GM12878 (cell line): Measurements from ENCODE around the gene ADCY6. TPM values are rescaled to one million over a fixed set of nuclear protein-coding genes. Genes with fewer than 3 reads are reported as not detected.

Experiments
- ATAC-seq: fragments of 200-7000 bp; cut with Tn5 transposase; 3 replicates; pipeline ENCODE4 v1.9.1; 2020; ENCODE audit warnings: mild to moderate bottlenecking, moderate library complexity
- BruUV-seq: library from RNA; stranded (reverse); fragments of 400-500 nt; replicated peaks from 2 replicates; lab custom pipeline; 2021; lab: Mats Ljungman, UMichigan
- CTCF ChIA-PET: fragments of 300-600 bp; sonication (Branson Sonifier 250); formaldehyde crosslinking; extraction: SDS; loops from one replicate; lab custom pipeline; 2021; ENCODE audit warnings: inconsistent platforms; lab: Yijun Ruan, JAX
- POLR2A ChIA-PET: fragments of 350-600 bp; formaldehyde crosslinking; extraction: SDS; loops from one replicate; lab custom pipeline; 2021; ENCODE audit warnings: inconsistent platforms; lab: Charles Lee
- RAD21 ChIA-PET: fragments of 300-600 bp; sonication (Branson Sonifier 250); formaldehyde crosslinking; loops from one replicate; lab custom pipeline; 2023; ENCODE audit warnings: antibody characterized with exemption; ENCODE audit not compliant: unreplicated experiment; lab: Charles Lee
- SMC1A ChIA-PET: fragments of 300-600 bp; sonication (Branson Sonifier 250); formaldehyde crosslinking; loops from one replicate; lab custom pipeline; 2023; ENCODE audit not compliant: unreplicated experiment, uncharacterized antibody; lab: Charles Lee
- DNase-seq: peaks from one replicate; pipeline ENCODE4 v3.0.0-alpha.2; 2011; ENCODE audit warnings: low read depth, low spot score
- FAIRE-seq: peaks from 3 replicates; lab custom pipeline; 2011; peaks lifted over from hg19 to GRCh38; lab: Jason Lieb, UNC
- H2AFZ ChIP-seq: 2 replicates; pipeline ENCODE4 v1.6.0; 2011; ENCODE audit warnings: low read depth, low read length, control low read depth; ENCODE audit not compliant: control insufficient read depth
- H3K27ac ChIP-seq: 2 replicates; pipeline ENCODE4 v1.5.1; 2011; ENCODE audit warnings: control low read depth; ENCODE audit not compliant: control insufficient read depth, insufficient read depth
- H3K27me3 ChIP-seq, 2 experiments: replicated peaks in 1 of 2; 2 replicates each; pipeline versions ENCODE4 v1.6.0 to v1.6.1; 2011; ENCODE audit warnings: low read length in 1 of 2; ENCODE audit not compliant: control insufficient read depth in 2 of 2, insufficient read depth in 2 of 2
- H3K36me3 ChIP-seq, 2 experiments: 2 replicates each; pipeline ENCODE4 v1.5.1; 2011; ENCODE audit warnings: low read length in 1 of 2; ENCODE audit not compliant: control insufficient read depth in 2 of 2, insufficient read depth in 2 of 2
- H3K4me1 ChIP-seq: 2 replicates; pipeline ENCODE4 v1.6.1; 2011; ENCODE audit warnings: mild to moderate bottlenecking, low read length, moderate library complexity, mixed read lengths; ENCODE audit not compliant: control insufficient read depth, insufficient read depth
- H3K4me2 ChIP-seq: 2 replicates; pipeline ENCODE4 v1.6.0; 2011; ENCODE audit warnings: control low read depth; ENCODE audit not compliant: control insufficient read depth, insufficient read depth
- H3K4me3 ChIP-seq: fragments of 200-600 bp; sonication (generic); 2 replicates; pipeline ENCODE4 v1.5.1; 2016
- H3K79me2 ChIP-seq: 2 replicates; pipeline ENCODE4 v1.6.0; 2011; ENCODE audit warnings: low read length; ENCODE audit not compliant: control insufficient read depth, insufficient read depth
- H3K9ac ChIP-seq: 2 replicates; pipeline ENCODE4 v1.8.0; 2011; ENCODE audit warnings: low read length, control low read depth, mixed read lengths; ENCODE audit not compliant: control insufficient read depth, insufficient read depth
- H3K9me3 ChIP-seq: replicated peaks from 3 replicates; pipeline ENCODE4 v1.5.1; 2011; ENCODE audit warnings: mild to moderate bottlenecking, low read length; ENCODE audit not compliant: control insufficient read depth, insufficient read depth
- H4K20me1 ChIP-seq: 2 replicates; pipeline ENCODE4 v1.6.0; 2011; ENCODE audit not compliant: control insufficient read depth, insufficient read depth
- BMI1 ChIP-seq: fragments of 450-650 bp; IDR thresholded peaks from 2 replicates; pipeline ENCODE4 v1.6.1; 2016; ENCODE audit warnings: mild to moderate bottlenecking, moderate library complexity, borderline replicate concordance
- CHD2 ChIP-seq: IDR thresholded peaks from 2 replicates; pipeline ENCODE4 v1.6.1; 2011; ENCODE audit warnings: low read depth, low read length, improper control_type of control experiment, borderline replicate concordance
- EGR1 ChIP-seq, 2 experiments: IDR thresholded peaks; 1 replicate in 1 of 2; 2 replicates in 1 of 2; pipeline ENCODE4 v1.6.1; 2011 to 2012; ENCODE audit warnings: low read depth in 2 of 2, low read length in 2 of 2, borderline replicate concordance in 1 of 2, mild to moderate bottlenecking in 1 of 2, moderate library complexity in 1 of 2
- GATAD2B ChIP-seq: fragments of 450-650 bp; conservative IDR thresholded peaks from 2 replicates; pipeline ENCODE4 v1.6.1; 2017; ENCODE audit warnings: low read depth, mild to moderate bottlenecking, moderate library complexity
- IKZF2 ChIP-seq, 2 experiments: fragments of 450-650 bp; IDR thresholded peaks; 2 replicates each; pipeline ENCODE4 v1.6.1; 2017; ENCODE audit warnings: mild to moderate bottlenecking in 2 of 2, moderate library complexity in 2 of 2
- MEF2A ChIP-seq: IDR thresholded peaks from 2 replicates; pipeline ENCODE4 v1.6.1; 2011; ENCODE audit warnings: low read depth, mild to moderate bottlenecking, low read length, moderate library complexity; ENCODE audit not compliant: insufficient read depth
- NBN ChIP-seq: fragments of 450-650 bp; IDR thresholded peaks from 2 replicates; pipeline ENCODE4 v1.6.1; 2016
- WGBS: methylation state at CpG from one replicate; pipeline ENCODE4 v1.1.6; 2016; ENCODE audit warnings: low lambda C conversion rate; ENCODE audit not compliant: insufficient replicate concordance, insufficient coverage; ENCODE audit errors: missing lambda C conversion rate; 5-methylcytosine and 5-hydroxymethylcytosine counted together
- in situ Hi-C: fragments of 300-500 bp; cut with MboI; formaldehyde crosslinking; loops from 9 replicates; pipeline ENCODE4 v1.14.3; 2018; ENCODE audit warnings: mixed read lengths
- intact Hi-C: fragments of 100-400 bp; cut with micrococcal nuclease; formaldehyde crosslinking; loops from one replicate; pipeline ENCODE4 v1.14.2; 2022; ENCODE audit not compliant: unreplicated experiment
- polyA plus RNA-seq, 11 experiments: library from polyadenylated mRNA; depleted of rRNA in 4 of 11; unstranded in 6 of 11; stranded (reverse) in 5 of 11; fragments of >200 nt; fragmentation: Nextera tagmentation in 4 of 11; fragmentation: Illumina TruSeq in 1 of 11; extraction: Ambion mirVana in 4 of 11; extraction: Trizol in 1 of 11; gene quantifications; 1 replicate in 1 of 11; 2 replicates in 10 of 11; pipeline versions ENCODE4 v1.2.1 to v1.2.3, GENCODE V29; 2011 to 2016; ENCODE audit warnings: inconsistent platforms in 2 of 11, missing spikeins in 2 of 11, low read depth in 1 of 11
- total RNA-seq, 4 experiments: library from RNA; depleted of rRNA in 3 of 4; stranded (reverse); fragments of >200 nt in 3 of 4; fragmentation: Illumina TruSeq in 1 of 4; extraction: Trizol in 1 of 4; gene quantifications; 2 replicates each; pipeline versions ENCODE4 v1.2.1 to v1.2.3, GENCODE V29; 2013 to 2021
- TF ChIP-seq, protein P1 (sequence below): fragments of 450-650 bp; IDR thresholded peaks from 2 replicates; pipeline ENCODE4 v1.6.1; 2016; ENCODE audit warnings: mild to moderate bottlenecking
- TF ChIP-seq, protein P2 (sequence below): fragments of 450-650 bp; IDR thresholded peaks from 2 replicates; pipeline ENCODE4 v1.6.1; 2017; ENCODE audit warnings: low read depth, mild to moderate bottlenecking, moderate library complexity
- TF ChIP-seq, protein P3 (sequence below): IDR thresholded peaks from 2 replicates; pipeline ENCODE4 v1.6.1; 2011; ENCODE audit warnings: borderline replicate concordance, low read depth, mild to moderate bottlenecking, moderate library complexity, mixed read lengths, low read length; ENCODE audit not compliant: insufficient read depth; ENCODE audit errors: extremely low read length
- TF ChIP-seq, protein P4 (sequence below): fragments of 450-650 bp; IDR thresholded peaks from 2 replicates; pipeline ENCODE4 v1.6.1; 2016; ENCODE audit warnings: mild to moderate bottlenecking, moderate library complexity, borderline replicate concordance
- TF ChIP-seq, protein P5 (sequence below): IDR thresholded peaks from 2 replicates; pipeline ENCODE4 v1.6.1; 2011; ENCODE audit warnings: low read depth, mild to moderate bottlenecking, low read length, moderate library complexity, borderline replicate concordance; ENCODE audit errors: extremely low read depth

Gene ADCY6
- total and polyA plus RNA-seq, 10 of the 15 experiments (the other 5 are each of a cell fraction or from before 2014, with no cell fraction given) = 0.03 to 2.0 (median 0.14) TPM; not detected in 1

DNA sequence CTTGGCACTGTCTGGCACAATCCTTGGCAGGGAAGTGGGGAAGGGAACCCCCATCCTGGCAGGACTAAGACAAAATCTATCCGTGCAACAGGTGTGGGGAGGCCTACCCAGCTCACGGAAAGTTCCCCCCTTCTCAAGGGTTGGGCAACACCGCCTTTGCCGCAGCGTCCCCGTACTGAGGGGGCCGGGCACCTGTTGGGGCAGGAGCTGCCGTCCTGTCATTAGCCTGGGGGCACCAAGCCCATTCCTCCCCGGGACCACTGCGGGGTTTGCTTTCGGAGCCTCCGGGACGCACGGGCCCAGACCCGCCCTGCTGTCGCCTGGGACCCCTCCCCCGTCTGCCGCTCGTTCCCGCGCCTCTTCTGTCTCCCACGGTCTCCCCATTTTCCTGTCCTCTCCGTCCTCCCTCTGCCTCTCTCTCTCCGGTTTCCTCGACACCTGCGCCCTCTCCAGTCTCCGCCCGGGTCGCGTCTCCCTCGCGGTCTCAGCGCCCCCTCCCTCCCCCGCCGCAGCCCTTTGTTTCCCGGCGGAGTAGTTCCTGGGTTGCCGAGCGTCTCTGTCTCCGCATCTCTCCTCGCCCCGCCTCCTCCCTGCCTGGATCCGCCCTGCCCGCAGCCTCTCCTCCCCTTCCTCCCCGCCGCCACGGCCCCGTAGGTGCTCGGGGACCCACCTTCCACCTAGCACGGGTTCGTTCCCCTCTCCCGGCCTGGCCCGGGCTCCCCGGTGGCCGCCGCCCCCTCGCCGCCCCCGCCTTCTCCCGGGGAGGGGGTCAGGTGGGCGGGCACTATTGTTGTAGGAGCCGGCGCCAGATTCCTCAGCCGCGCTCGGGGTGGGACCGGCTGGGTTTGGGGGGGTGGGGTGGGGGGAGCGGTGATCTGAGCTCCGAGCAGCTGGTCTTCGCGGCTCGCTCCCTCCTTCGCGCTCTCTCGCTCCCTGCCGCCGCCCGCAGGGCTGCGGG lies 29.3 kb upstream of the ADCY6 start, which contains the start of gene CACNB3:
Gene CACNB3, plus strand, starts transcription at position 624 of the 958 bp plus-strand sequence. CDS start 434 bp downstream, outside the sequence.
- in situ Hi-C loops = no loop called here
- no TSS peak for BruUV-seq
- SMC1A ChIA-PET = no interaction called here
- Histone ChIP-seq H3K4me2 (peak within 1 kb of the TSS; percentile 94), H3K9ac (no peak within 1 kb of the TSS; the same call in 1 of the 2 replicates), H3K27ac (no peak within 1 kb of the TSS), H3K9me3 (no peaks in the 10 kb centered on the region), H4K20me1 (no peaks in the 10 kb centered on the region), H2AFZ (peak within 1 kb of the TSS; percentile 78), H3K36me3 (no peaks in the 10 kb centered on the region), H3K4me3 (peak within 1 kb of the TSS; percentile 65), H3K79me2 (no peaks in the 10 kb centered on the region), H3K27me3 (peaks cover 3% of the 10 kb centered on the region in 2 experiments; a peak in 3 of 4 replicates), H3K4me1 (peaks cover 7% of the 10 kb centered on the region)
- RAD21 ChIA-PET = no interaction called here
- DNase-seq (no peak), FAIRE-seq (no peak), ATAC-seq (peak; percentile 52)
- CTCF ChIA-PET = interaction anchor here (0.5 to 5.7 kb wide), 8 partner anchors 11 to 270 kb away, joined by 3 to 58 read pairs (median 6); partner anchors contain the start of genes DDX23 and FKBP11
- POLR2A ChIA-PET = no interaction called here
- intact Hi-C loops = no loop called here
- 11% methylated on average over 10 of the region's 79 CpGs for WGBS
- 0 out of 2 replicates have a peak, but pooled peaks have one; percentile 26 for TF ChIP-seq GATAD2B
- no peak for TF ChIP-seq MEF2A
- TF ChIP-seq, protein P1, sequence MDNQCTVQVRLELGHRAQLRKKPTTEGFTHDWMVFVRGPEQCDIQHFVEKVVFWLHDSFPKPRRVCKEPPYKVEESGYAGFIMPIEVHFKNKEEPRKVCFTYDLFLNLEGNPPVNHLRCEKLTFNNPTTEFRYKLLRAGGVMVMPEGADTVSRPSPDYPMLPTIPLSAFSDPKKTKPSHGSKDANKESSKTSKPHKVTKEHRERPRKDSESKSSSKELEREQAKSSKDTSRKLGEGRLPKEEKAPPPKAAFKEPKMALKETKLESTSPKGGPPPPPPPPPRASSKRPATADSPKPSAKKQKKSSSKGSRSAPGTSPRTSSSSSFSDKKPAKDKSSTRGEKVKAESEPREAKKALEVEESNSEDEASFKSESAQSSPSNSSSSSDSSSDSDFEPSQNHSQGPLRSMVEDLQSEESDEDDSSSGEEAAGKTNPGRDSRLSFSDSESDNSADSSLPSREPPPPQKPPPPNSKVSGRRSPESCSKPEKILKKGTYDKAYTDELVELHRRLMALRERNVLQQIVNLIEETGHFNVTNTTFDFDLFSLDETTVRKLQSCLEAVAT = peak; percentile 60; the same call in 1 of the 2 replicates
- TF ChIP-seq, protein P2, sequence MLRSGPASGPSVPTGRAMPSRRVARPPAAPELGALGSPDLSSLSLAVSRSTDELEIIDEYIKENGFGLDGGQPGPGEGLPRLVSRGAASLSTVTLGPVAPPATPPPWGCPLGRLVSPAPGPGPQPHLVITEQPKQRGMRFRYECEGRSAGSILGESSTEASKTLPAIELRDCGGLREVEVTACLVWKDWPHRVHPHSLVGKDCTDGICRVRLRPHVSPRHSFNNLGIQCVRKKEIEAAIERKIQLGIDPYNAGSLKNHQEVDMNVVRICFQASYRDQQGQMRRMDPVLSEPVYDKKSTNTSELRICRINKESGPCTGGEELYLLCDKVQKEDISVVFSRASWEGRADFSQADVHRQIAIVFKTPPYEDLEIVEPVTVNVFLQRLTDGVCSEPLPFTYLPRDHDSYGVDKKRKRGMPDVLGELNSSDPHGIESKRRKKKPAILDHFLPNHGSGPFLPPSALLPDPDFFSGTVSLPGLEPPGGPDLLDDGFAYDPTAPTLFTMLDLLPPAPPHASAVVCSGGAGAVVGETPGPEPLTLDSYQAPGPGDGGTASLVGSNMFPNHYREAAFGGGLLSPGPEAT = 0 out of 2 replicates have a peak, but pooled peaks have one; percentile 30
- TF ChIP-seq, protein P3, sequence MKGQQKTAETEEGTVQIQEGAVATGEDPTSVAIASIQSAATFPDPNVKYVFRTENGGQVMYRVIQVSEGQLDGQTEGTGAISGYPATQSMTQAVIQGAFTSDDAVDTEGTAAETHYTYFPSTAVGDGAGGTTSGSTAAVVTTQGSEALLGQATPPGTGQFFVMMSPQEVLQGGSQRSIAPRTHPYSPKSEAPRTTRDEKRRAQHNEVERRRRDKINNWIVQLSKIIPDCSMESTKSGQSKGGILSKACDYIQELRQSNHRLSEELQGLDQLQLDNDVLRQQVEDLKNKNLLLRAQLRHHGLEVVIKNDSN = no peak
- no peak for TF ChIP-seq BMI1
- peak in 1 of 2 experiments; percentile 86; a peak in 2 of 3 replicates for TF ChIP-seq EGR1 (IDR thresholded peaks at IDR 0.05; ENCODE audit: borderline replicate concordance in 1 of 2, low read depth in 2 of 2, low read length in 2 of 2)
- peak; percentile 29 to 43; a peak in 2 of 4 replicates for TF ChIP-seq IKZF2 (IDR thresholded peaks at IDR 0.05)
- TF ChIP-seq, protein P4, sequence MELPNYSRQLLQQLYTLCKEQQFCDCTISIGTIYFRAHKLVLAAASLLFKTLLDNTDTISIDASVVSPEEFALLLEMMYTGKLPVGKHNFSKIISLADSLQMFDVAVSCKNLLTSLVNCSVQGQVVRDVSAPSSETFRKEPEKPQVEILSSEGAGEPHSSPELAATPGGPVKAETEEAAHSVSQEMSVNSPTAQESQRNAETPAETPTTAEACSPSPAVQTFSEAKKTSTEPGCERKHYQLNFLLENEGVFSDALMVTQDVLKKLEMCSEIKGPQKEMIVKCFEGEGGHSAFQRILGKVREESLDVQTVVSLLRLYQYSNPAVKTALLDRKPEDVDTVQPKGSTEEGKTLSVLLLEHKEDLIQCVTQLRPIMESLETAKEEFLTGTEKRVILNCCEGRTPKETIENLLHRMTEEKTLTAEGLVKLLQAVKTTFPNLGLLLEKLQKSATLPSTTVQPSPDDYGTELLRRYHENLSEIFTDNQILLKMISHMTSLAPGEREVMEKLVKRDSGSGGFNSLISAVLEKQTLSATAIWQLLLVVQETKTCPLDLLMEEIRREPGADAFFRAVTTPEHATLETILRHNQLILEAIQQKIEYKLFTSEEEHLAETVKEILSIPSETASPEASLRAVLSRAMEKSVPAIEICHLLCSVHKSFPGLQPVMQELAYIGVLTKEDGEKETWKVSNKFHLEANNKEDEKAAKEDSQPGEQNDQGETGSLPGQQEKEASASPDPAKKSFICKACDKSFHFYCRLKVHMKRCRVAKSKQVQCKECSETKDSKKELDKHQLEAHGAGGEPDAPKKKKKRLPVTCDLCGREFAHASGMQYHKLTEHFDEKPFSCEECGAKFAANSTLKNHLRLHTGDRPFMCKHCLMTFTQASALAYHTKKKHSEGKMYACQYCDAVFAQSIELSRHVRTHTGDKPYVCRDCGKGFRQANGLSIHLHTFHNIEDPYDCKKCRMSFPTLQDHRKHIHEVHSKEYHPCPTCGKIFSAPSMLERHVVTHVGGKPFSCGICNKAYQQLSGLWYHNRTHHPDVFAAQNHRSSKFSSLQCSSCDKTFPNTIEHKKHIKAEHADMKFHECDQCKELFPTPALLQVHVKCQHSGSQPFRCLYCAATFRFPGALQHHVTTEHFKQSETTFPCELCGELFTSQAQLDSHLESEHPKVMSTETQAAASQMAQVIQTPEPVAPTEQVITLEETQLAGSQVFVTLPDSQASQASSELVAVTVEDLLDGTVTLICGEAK = no peak
- TF ChIP-seq CHD2 = no peak; the same call in 1 of the 2 replicates
- TF ChIP-seq, protein P5, sequence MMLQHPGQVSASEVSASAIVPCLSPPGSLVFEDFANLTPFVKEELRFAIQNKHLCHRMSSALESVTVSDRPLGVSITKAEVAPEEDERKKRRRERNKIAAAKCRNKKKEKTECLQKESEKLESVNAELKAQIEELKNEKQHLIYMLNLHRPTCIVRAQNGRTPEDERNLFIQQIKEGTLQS = no peak
- peak; percentile 49; the same call in 1 of the 2 replicates for TF ChIP-seq NBN
